Inflammatory macrophage treated with lipopolysaccharide for 4 hours (primary cell): ENCODE data around the gene ATP6V0E2.
A peak's percentile ranks its signal among the peaks of the same experiment; 100 is the strongest.
"Not testable (repeated sequence)": the region's sequence is repeated elsewhere in the genome, so short reads cannot be mapped to it uniquely, and the experiment has no call there.

Experiments used
- DNase-seq: peaks from one replicate; pipeline ENCODE4 v3.0.0-alpha.2; 2020

The ATP6V0E2 gene

GRCh38 chr7:149880638-149881311 lies 7.0 kb downstream of the ATP6V0E2 start:
- no peak for DNase-seq

DNA sequence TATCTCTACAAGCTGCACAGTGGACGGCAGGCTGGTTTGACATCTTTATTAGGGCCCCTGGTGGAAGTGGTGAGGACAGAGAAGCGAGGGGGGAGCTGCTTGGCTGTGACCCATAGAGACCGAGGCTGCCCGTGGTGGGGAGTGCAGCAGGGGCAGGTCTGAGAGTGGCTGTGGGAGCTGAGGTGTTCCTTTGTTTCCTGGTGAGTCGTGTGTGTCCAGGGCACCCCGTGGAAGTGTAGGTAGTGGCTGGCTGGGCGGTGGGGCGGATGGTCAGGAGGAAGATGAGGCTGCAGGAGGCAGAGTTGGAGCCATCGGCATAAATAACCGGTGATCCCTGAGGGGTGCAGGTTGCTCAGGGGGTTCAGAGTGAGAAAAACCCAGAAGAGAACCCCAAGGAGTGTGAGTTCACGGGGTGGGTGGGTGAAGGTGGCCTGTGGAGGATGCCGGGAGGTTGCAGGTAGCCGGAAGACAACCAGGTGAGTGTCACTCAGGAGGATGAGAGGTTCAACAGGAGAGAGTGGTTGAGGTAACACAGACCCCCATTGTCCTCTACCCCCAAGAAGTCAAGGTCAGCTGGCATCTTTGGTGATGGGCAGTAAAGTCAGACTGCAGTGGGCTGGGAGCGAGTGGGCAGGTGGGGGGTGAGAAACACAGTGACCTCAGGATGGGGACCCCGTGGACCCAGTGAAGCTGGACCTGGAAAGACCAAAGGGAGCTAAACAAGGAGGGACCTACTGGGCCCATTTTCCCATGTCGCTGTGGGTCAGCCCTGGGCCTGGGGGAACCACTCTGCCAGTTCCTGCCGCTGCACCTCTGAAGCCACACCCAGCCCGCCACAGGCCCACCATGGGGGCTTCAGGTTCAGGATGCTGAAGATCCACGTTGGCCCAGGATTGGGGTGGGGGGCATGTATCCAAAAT lies 7.8 kb downstream of the ATP6V0E2 start:
- DNase-seq: no peak

DNA sequence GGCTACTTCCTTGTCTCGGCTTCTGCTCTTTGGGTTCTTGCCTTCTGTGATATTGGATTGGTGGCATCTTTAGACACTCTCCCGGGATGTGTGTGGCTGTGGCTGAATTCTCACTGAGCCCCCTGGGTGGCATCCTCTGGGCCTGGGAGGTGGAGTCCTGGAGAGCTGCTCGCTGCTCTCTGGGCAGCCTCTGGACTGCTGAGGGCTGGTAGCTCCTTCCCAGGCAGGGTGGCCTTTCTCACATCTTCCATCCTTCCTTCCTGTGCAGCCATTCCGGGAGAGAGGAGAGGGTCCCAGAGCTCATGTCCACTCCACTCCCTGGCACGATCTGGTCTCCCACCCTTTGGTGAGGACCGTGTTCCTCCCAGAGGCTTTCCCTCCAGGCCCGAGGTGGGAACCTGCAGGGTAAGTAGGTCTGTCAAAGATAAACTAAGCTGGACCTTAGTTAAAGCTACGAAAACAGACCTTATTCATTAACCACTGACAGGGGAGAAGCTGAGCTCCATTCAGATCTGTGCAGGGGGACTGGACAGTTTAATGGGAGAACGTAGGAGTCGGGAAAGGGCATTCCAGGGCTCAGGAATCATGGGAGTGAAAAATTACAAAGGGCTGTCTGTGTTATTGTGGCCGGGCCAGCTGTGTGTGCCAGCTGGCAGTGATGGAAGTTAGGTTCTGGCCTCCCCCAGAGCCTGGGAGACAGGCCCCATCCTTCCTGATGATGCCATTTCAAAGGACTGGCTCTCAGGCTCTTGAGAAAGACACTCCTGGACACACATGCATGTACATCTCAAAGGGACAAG lies 8.7 kb downstream of the ATP6V0E2 start:
- no peak for DNase-seq

- DNase-seq: no peak
Observed at GRCh38 chr7:149883048-149883438, 9.3 kb downstream of the ATP6V0E2 start.

- peak; percentile 48 for DNase-seq
Observed at GRCh38 chr7:149883452-149883861, 9.7 kb downstream of the ATP6V0E2 start.

GRCh38 chr7:149884016-149884415 lies 10.2 kb downstream of the ATP6V0E2 start:
- DNase-seq: no peak

DNA sequence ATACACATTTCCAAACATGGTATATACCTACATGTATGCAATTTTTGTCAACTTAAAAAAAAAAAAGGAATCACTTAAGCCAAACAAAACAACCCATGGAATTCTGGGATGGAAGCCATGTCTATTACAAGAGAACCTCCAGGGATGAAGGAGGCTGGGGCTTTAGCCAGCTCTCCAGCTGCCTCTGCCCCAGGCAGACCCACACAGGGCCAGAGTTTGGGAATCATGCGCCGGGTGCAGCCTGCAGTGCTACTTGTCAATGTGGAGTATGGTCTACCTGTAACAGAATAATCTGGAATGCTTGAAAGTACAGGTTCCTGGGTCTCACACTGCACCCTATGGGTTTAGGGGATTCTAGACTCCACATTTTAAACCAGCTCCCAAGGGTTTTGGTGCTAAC lies 10.8 kb downstream of the ATP6V0E2 start:
- DNase-seq: no peak

GRCh38 chr7:149885191-149886017 lies 11.6 kb downstream of the ATP6V0E2 start:
- no peak for DNase-seq

GRCh38 chr7:149886018-149886415 lies 12.2 kb downstream of the ATP6V0E2 start:
- DNase-seq: peak; percentile 19

DNA sequence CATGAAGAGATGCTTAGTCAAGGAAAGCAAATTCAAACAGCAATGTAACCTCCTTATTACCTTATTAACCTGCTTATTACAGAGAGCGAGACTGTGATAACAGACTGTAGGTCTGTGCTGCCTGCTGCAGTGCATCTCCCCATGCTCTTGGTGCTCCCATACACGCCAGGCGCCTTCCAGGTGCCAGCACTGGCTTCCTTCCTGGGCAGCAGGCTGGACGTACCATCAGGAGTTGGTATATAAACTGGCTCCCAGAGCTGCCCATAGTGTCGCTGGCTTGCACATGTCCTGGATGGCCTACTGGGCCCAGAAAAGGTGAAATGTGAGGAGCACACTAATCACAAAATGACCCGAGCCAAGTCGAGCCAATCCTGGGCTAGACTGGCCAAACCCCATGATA lies 13.5 kb downstream of the ATP6V0E2 start:
- DNase-seq: no peak

- not testable (repeated sequence) for DNase-seq
Observed at GRCh38 chr7:149890715-149891114, 16.9 kb downstream of the ATP6V0E2 start.

- DNase-seq: not testable (repeated sequence)
Observed at GRCh38 chr7:149894957-149895356, 21.2 kb downstream of the ATP6V0E2 start.

DNA sequence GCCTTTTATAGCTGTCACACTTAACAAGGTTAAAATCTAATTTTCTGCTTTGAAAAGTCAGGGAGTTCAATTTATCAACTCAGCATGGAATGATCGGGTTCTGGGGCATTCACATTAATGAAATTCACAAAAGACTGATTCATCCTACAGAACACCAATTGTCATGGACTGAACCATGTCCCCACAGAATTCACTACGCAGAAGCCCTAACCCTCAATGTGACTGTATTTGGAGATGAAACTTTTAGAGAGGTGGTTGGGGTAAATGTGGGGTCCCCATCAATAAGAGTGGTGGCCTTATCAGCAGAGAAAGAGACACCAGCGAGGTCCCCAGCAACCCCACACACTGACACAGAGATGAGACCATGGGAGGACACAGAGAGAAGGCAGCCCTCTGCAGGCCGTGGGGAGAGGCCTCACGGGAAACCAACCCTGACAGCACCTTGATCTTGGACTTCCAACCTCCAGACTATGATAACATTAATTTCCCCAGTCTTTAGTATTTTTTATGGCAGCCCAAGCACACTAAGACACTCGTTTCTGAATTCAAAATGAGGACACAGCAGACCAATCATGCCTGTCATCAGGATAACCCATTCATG lies 34.1 kb downstream of the ATP6V0E2 start:
- DNase-seq: not testable (repeated sequence)

DNA sequence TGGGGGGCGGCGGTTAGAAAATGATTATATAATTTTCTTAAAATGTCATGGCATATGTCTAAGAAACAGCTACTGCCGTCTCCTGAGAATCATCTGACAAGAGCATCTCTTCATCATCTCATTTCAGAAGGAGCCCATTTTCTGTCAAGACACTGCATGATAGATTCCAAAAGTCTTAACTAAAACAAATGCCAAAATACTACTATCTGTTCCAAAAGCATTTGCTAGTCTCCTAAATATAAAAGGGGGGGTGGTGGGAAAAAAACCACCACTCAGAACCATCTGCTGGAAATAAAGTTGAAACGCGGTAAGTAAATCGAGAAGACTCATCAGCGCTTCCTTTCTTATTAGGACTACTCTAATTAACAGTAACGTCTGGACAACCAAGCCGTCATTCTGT lies 36.5 kb downstream of the ATP6V0E2 start:
- DNase-seq: not testable (repeated sequence)

GRCh38 chr7:149912126-149912525 lies 38.4 kb downstream of the ATP6V0E2 start:
- not testable (repeated sequence) for DNase-seq

GRCh38 chr7:149926414-149926813 lies 52.6 kb downstream of the ATP6V0E2 start:
- DNase-seq: not testable (repeated sequence)
